NCI-H524 treated with DMSO at 0.1 percent for 48 hours (cell line): ENCODE results near the gene RPS6KC1.
"Not testable (repeated sequence)": the region's sequence is repeated elsewhere in the genome, so short reads cannot be mapped to it uniquely, and the experiment has no call there.

Source experiments
- DNase-seq: peaks from one replicate; lab custom pipeline; 2025; lab: John Stamatoyannopoulos, UW

RPS6KC1 gene

DNA sequence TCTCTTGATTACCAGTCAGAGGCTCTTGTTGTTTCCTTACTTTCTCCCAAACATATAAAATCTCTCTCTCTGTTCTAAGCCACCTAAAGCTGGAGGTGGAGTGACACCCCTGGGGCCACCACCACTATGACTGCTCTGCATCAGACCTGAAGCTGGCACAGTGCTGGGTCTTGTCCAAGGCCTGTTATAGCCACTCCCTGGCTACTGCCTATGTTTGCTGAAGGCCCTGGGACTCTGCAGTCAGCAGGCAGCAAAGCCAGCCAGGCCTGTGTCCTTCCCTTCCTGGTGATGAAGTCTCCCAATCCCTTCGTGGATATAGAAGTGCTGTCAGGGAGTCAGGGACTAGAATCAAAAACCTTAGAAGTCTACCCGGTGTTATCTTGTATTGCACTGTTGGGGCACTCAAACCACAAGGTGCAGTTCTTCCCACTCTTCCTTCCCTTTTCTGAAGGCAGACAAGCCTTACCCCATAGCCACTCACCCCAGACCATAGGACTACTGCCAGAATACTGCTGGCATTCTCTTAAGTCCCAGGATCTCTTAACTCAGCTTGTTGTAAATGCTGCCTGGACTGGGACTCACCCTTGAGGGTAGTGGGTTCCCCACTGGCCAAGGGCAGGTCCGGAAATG lies 103.1 kb downstream of the RPS6KC1 start:
- DNase-seq = no peak

DNA sequence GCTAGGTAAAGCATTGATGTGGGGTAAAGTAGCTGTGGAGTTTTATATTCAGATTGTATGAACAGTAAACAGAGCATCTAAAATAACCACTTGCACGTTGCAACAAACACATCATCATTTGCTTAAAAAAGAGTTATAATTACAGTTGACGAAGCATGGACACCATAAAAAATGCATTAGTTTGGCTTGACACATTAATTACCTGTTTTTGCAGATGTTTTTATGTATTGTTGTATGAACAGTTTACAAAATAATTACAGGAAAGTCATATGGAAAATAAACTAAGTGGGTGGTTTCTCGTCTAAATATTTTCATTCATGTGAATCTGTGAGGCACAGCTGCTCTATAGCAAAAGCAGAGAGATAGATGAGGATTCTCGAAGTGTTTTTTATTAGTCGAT lies 108.3 kb downstream of the RPS6KC1 start:
- no peak for DNase-seq

DNA sequence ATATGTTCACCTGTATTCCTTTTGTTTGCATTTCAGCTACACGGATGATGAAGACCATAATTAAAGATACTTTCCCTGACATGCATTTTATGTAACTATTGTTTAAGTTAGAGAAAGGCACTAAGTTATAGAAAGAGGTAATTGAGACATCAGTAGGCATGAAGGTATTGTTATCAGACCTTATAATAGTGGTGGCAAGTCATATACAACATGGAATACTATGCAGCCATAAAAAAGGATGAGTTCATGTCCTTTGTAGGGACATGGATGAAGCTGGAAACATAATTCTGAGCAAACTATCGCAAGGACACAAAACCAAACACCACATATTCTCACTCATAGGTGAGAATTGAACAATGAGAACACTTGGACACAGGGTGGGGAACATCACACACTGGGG lies 109.4 kb downstream of the RPS6KC1 start:
- DNase-seq = not testable (repeated sequence)

DNA sequence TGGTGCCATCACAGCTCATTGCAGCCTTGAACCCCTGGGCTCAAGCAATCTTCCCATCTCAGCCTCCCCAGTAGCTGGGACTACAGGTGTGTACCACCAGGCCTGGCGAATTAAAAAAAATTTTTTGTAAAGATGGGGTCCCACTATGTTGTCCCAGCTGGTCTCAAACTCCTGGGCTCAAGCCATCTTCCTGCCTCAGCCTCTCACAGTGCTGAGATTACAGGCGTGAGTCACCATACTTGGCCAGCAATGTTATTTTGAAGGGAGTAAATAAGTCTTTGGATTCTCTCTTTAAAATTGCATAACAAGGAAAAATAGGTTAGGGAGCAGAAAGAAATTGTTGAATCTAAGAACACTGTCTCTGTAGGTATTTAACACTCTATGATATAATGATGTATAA lies 111.3 kb downstream of the RPS6KC1 start:
- no peak for DNase-seq

DNA sequence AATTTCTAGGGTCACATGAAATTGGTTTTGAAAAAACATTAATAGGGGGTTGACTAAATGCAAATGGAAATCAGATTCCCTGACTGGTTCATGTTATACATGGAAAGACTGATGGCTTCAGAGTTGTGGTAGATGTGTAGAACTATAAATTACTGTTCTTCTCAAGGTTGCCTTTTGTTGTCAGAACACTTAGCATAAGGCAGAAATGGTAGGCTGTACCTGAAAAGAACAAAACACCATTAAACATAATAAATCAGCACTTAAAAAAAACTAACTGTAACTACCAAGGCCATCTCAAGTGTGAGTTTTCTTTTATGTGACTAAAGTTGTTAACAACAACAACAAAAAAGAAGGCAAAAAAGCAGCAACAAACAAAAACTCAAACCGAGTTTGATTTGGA lies 111.8 kb downstream of the RPS6KC1 start:
- no peak for DNase-seq

DNA sequence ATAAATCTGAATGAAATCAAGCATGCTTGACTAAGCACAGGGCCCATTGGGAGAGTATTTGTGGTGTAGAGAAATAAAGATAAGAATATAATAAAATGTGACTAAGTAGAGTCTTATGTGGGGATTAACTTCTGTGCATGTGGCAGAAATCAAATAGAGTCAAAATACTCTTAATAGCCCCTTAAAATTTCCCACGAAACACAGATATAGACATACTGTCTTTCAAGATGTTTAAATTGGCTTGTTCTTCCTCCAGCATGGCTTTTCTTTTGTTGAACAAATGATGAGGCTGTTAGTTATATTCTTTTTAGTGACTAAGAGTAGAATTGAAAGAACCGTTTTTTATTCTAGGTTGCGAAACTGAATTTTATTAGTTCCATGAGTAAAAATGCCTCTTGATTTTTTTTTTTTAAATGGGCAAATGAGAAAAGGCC lies 112.3 kb downstream of the RPS6KC1 start:
- DNase-seq = no peak

DNA sequence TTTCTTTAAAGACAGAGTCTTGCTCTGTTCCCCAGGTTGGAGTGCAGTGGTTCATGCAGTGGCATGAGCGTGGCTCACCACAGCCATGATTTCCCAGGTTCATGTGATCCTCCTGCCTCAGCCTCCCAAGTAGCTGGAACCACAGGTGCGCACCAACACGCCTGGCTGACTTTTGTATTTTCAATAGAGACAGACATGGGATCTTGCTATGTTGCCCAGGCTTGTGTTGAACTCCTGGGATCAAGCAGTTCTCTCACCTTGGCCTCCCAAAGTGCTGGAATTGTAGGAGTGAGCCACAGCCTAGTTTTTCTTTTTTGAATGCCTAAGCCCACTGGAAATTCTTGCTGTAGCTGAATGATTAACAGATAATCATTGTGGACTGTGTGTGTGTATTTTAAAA lies 113.5 kb downstream of the RPS6KC1 start:
- DNase-seq = no peak

DNA sequence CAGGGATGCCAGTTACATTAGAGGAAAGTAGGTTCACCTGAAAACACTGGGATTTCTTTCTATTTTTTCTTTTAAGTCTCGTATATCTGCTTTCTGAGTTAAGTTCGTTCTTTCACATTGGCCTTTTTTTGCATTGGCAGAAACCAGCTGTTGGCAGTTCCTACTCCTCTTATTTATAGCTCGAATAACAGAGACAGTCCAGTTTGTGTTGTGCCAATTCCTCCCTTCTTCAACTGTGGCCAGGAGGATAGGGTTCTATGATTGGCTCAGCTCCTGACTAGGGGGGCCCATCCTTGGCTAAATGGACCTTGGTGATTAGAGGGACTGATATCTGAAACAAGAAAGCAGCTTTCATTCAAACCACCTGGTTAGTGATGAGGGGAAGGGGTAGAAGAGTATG lies 115.8 kb downstream of the RPS6KC1 start:
- DNase-seq = no peak

DNA sequence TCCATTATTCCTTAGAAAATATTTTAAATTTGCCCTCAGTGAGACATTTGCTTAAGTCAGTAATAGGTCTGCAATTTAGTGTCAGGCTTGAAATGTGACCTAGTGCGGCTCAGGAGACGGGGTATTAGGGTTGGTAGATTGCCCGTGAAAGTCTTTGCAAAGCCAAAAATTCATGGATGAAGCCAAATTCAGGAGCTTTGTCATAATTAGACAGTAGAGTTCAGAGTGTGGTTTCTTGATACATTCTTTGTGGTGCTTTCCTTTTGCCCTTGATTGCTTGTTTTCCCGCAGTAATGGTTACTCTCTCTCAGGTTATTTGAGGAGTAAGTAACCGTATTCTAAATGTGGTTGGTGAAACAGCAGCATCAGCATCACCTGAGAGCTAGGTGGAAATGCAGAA lies 120.7 kb downstream of the RPS6KC1 start:
- no peak for DNase-seq

DNA sequence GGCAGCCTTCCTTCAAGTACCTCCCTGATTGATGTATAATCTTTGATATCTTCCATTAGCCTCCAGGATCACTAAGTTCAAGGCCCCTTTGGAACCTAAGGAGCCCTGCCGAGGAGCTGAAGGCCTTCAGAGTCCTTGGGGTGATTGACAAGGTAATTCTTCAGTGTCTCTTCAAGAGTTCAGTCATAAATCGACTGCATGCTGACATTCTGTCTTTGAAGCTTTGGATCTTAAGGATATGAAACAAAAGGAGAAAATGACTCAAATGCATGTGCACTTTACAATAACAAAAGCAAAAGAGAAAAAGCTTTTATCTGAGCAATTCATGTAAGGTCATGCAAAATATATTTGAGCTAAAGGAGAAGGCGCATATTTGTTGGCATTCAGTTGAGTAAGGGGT lies 125.3 kb downstream of the RPS6KC1 start:
- DNase-seq = no peak

DNA sequence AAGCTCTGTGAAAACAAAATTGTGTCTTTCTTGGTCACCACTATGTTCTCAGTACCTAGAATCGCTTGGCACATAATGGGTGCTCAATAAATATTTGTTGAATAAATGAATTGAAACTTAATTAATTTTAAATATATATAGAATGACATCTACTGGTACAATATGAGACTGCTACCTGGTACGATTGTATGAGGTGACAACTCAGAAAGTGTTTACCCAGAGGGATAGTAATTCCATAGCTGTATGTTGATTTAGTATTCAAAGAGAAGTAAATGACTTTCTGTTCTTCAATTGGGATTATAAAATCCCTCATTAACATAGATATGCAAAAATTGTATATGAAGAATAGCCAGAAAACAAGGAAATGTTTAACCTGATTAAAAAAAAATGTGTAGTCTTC lies 128.7 kb downstream of the RPS6KC1 start:
- DNase-seq = no peak

DNA sequence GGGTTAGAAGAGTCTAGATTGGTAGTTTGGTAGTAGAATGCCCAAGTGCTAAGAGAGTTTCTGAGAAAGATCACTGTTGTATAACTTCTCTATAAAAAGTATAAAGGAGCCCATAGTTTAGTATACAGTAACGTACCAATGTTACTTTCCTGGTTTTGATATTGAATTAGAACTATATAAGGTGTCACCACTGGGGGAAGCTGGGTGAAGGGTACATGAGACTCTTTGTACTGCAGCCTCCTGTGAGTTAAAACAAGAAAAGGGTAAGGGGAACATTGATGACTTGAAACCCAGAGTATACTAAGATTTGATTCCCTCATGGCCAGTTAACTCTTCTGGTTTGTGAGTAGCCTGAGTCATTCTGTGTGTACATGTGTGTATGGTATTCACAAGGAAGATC lies 129.8 kb downstream of the RPS6KC1 start:
- DNase-seq = no peak

DNA sequence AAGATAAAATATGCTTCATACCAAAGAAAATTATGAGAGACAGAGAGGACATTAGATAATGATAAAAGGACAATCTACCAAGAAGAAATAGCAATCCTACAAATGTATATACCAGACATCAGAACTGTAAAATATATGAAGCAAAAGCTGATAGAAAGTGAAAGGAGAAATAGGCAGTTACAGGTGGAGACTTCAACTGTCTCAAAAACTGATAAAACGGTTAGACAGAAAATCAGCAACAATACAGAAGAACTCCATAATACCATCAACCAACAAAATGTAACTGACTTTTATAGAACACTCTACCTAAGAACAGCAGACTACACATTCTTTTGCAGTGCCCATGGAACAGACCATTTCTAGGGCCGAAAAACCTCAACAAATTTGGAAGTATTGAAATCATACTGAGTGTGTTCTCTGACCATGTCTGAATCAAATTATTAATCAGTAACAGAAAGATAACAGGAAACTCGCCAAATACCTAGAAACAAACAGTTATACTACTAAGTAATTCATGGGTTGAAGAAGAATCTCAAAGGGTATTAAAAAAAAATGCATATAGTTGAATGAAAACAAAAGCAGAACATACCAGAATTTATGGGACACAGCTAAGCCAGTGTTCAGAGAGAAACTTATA lies 132.1 kb downstream of the RPS6KC1 start:
- no peak for DNase-seq

DNA sequence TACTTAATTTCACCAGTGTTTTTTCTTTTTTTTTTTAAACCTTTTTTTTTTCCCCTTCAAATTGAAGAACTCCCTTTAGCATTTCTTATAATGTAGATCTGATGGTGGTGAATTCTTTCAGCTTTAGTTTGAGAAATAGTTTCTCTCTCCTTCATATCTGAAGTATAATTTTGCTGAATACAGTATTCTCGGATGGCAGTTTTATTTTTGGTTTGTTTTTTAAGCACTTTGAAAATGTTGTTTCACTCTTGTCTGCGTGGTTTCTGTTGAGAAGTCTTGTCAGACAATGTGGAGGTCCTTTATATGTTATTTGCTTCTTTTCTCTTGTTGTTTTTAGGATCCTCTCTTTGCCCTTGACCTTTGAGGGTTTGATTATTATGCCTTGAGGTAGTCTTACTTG lies 135.1 kb downstream of the RPS6KC1 start:
- no peak for DNase-seq

DNA sequence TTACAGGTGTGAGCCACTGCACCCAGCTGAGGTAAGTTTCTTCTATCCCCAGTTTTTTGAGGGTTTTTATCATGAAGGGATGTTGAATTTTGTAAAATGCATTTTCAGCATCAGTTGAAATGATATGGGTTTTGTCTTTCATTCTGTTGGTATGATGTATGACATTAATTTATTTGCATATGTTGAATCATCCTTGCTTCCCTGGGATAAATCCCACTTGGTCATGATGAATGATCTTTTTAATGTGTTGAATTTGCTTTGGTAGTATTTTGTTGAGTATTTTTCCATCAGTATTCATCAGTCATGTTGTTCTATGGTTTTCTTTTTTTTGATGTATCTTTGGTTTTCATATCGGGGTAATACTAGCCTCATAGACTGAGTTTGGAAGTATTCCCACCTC lies 141.0 kb downstream of the RPS6KC1 start:
- no peak for DNase-seq

DNA sequence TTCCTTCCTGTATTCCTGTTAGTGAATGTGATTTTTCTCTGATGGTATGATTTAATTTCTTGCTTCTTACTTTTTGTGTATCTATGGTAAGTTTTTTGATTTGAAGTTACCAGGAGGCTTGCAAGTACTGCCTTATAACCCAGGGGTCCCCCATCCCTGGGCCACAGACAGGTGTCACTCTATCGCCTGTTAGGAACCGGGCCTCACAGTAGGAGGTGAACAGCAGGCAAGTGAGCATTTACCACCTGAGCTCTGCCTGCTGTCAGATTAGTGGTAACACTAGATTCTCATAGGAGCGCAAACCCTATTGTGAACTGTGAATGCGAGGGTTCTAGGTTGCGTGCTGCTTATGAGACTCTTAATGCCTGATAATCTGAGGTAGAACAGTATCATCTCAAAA lies 143.3 kb downstream of the RPS6KC1 start:
- DNase-seq = no peak

DNA sequence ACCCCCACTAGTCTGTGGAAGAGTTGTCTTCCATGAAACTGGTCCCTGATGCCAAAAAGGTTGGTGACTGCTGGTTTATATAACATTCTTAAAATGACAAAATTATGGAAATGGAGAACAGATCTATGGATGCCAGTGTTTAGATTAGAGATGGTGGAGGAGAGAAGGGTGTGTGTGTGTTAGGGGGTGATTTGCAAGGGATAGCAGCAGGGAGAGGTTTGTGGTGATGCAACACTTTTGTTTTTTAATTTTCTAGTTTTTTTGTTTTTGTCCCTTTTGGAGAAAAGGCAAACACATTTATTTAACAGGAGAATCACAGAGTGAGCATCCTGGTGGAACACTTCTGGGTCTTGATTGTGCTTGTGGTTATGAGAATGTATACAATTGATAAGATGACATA lies 143.8 kb downstream of the RPS6KC1 start:
- DNase-seq = no peak

DNA sequence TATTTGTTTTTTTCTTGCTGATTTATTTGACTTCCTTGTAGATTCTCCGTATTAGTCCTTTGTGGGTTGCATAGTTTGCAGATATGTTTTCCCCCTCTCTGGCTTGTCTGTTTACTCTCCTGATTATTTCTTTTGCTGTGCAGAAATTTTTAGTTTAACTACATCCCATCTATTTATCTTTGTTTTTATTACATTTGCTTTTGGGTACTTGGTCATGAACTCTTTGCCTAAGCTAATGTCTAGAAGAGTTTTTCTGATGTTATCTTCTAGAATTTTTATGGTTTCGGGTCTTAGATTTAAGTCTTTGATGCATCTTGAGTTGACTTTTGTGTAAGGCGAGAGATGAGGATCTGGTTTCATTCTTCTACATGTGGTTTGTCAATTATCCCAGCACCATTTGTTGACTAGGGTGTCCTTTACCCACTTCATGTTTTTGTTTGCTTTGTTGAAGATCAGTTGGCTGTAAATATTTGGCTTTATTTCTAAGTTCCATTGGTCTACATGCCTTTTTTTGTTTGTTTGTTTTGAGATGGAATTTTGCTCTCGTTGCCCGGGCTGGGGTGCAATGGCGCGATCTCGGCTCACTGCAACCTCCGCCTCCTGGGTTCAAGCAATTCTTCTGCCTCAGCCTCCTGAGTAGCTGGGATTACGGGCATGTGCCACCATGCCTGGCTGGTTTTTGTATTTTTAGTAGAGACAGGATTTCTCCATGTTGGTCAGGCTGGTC lies 145.4 kb downstream of the RPS6KC1 start:
- DNase-seq = not testable (repeated sequence)

DNA sequence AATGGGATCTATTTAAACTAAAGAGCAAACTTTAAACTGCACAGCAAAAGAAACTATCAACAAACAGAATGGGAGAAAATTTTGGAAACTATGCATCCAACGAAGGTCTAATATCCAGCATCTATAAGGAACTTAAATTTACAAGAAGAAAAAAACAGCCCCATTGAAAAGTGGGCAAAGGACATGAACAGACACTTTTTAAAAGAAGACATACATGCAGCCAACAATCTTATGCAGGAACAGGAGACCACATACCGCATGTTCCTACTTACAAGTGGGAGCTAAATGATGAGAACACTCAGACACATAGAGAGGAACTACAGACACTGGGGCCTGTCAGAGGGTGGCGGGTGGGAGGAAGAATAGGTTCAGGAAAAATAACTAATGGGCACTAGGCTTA lies 149.6 kb downstream of the RPS6KC1 start:
- DNase-seq = no peak

DNA sequence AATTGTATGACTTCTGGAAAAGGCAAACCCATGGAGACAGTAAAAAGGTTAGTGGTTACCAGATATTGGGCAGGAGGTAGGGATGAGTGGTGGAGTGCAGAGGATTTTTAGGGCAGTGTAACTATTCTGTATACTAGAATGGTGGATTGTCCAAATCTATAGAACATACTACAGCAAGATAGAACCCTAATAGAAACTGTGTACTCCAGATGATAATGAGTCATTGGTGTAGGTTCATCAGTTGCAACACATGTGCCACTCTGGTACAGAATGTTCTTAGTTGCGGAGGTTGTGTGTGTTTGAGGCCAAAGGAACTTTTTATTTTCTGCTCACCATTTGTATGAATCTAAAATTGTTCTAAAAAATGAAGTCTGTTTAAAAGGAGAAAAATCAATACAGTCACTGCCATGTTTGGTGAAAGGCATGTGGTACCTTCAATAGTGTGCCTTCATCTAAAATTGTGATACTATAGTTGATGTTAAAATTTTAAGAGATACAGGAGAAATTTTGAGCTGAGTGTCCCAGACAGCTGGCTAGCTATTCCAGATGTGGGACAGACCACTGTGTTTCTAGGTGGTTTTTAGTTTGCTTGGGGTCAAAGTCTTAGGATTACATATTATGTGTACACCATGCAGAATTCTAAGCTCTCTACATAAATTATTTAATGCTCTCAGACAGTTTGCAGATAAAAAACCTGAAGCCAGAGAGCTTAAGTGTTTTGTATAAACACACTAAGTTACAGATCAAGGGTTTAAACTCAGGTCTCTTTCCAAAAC lies 150.5 kb downstream of the RPS6KC1 start:
- no peak for DNase-seq

DNA sequence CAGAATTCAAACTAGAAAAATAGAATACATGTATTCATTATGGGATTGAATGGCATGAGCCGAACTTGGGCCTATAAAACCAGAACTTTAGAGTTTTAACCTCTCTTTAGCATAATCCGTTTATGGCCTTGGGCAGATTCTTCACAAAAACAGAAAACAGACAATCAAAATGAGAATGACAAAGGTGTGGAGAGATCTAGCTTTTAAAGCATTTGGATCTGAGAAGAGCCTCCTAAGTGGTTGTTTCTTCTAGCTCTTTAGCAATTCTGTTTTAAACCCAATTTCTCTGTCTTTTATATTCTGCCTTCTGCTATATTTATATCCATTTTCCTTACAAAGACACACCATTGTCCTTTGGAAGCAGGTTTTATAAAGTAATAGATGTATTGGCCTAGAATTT lies 160.2 kb downstream of the RPS6KC1 start:
- no peak for DNase-seq

DNA sequence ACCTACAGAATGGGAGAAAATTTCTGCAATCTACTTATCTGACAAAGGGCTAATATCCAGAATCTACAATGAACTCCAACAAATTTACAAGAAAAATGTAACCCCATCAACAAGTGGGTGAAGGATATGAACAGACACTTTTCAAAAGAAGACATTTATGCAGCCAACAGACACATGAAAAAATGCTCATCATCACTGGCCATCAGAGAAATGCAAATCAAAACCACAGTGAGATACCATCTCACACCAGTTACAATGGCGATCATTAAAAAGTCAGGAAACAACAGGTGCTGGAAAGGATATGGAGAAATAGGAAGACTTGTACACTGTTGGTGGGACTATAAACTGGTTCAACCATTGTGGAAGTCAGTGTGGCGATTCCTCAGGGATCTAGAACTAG lies 168.0 kb downstream of the RPS6KC1 start:
- DNase-seq = not testable (repeated sequence)

DNA sequence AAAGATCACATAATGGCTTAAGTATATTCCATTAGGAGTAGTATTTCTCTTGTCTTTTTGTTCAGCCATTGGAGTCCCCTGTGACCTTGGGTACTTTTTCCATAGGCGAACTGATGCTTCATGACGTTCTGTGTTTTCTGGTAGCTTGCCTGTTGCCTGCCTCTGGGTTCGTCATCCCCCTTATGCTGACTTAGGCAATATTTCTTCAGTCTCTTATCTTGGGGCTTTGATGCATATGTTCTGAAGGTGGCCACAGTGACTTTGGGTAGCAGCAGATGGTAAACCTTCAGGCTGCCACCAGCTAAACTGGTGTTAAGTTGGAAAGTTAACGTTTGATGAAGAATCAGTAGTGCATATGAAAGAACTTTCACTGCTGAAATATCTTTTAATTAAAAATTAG lies 170.2 kb downstream of the RPS6KC1 start:
- DNase-seq = no peak
